ENCODE measurements around the gene ANKRD12. TPM values are rescaled to one million over a fixed set of nuclear protein-coding genes. Genes with fewer than 3 reads are reported as not detected.

ANKRD12 gene
- total and polyA plus RNA-seq, 10 of the 15 experiments (the other 5 are each of a cell fraction or from before 2014, with no cell fraction given) = 5.9 to 45.7 (median 20.2) TPM

GRCh38 chr18:9196568-9196967, 60.0 kb downstream of the ANKRD12 start (continued):
- no peak for TF ChIP-seq NFYB (IDR thresholded peaks at IDR 0.05; ENCODE audit: insufficient read depth, low read depth, low read length)

GRCh38 chr18:9199681-9200080, 63.1 kb downstream of the ANKRD12 start:
- ChIA-PET SMC1A (ENCODE audit: uncharacterized antibody, unreplicated experiment) (no interaction called here), RAD21 (ENCODE audit: unreplicated experiment) (no interaction called here), CTCF (no interaction called here), POLR2A (no interaction called here)
- Histone ChIP-seq H3K27ac (ENCODE audit: control insufficient read depth, insufficient read depth) (no peak overlapping the region), H2AFZ (ENCODE audit: control insufficient read depth, low read depth, low read length) (no peak overlapping the region), H3K4me1 (ENCODE audit: control insufficient read depth, insufficient read depth, low read length) (no peaks in the 10 kb centered on the region), H3K79me2 (ENCODE audit: control insufficient read depth, insufficient read depth, low read length) (no peaks in the 10 kb centered on the region), H3K4me2 (ENCODE audit: control insufficient read depth, insufficient read depth) (no peak overlapping the region), H3K27me3 (replicated peaks in 1 of 2; ENCODE audit: control insufficient read depth in 2 of 2, insufficient read depth in 2 of 2, low read length in 1 of 2) (no peaks in the 10 kb centered on the region), H4K20me1 (ENCODE audit: control insufficient read depth, insufficient read depth) (no peaks in the 10 kb centered on the region), H3K9me3 (replicated peaks; ENCODE audit: control insufficient read depth, insufficient read depth, low read length) (no peaks in the 10 kb centered on the region), H3K4me3 (no peak overlapping the region), H3K36me3 (ENCODE audit: control insufficient read depth in 2 of 2, insufficient read depth in 2 of 2, low read length in 1 of 2) (peaks cover 0 to 10% of the 10 kb centered on the region in 2 experiments; a peak in 2 of 4 replicates), H3K9ac (ENCODE audit: control insufficient read depth, insufficient read depth, low read length) (no peak overlapping the region)
- in situ Hi-C loops (cut with MboI) (no loop called here), intact Hi-C loops (cut with micrococcal nuclease; ENCODE audit: unreplicated experiment) (loop anchor here (2.0 kb wide), 2 partner anchors 19 to 23 kb away; no protein-coding TSS in a partner anchor)
- DNase-seq (ENCODE audit: low read depth, low spot score) = no peak
- no peak for FAIRE-seq
- no peak for ATAC-seq
- no TSS peak for BruUV-seq (replicated peaks)
- TF ChIP-seq POLR2A (IDR thresholded peaks at IDR 0.05; ENCODE audit: low read depth, low read length) (no peak), EGR1 (IDR thresholded peaks at IDR 0.05; ENCODE audit: borderline replicate concordance in 1 of 2, low read depth in 2 of 2, low read length in 2 of 2) (no peak), USF1 (IDR thresholded peaks at IDR 0.05; ENCODE audit: borderline replicate concordance, extremely low read length, insufficient read depth, low read depth, low read length) (no peak), PBX3 (IDR thresholded peaks at IDR 0.05; ENCODE audit: insufficient replicate concordance, low read depth, low read length) (no peak), RBBP5 (conservative IDR thresholded peaks at IDR 0.05) (no peak), SUZ12 (IDR thresholded peaks at IDR 0.05; ENCODE audit: unreplicated experiment) (no peak), MAX (IDR thresholded peaks at IDR 0.05; ENCODE audit: low read depth, low read length) (no peak), MYB (IDR thresholded peaks at IDR 0.05; ENCODE audit: borderline replicate concordance, low read depth, low read length) (no peak), ZBTB33 (IDR thresholded peaks at IDR 0.05) (no peak), KAT2A (conservative IDR thresholded peaks at IDR 0.05; ENCODE audit: control insufficient read depth, low read depth, low read length) (no peak), CREM (IDR thresholded peaks at IDR 0.05; ENCODE audit: low read depth) (no peak), GATAD2B (conservative IDR thresholded peaks at IDR 0.05; ENCODE audit: low read depth) (no peak), SMAD5 (IDR thresholded peaks at IDR 0.05; ENCODE audit: low read depth) (no peak), JUNB (IDR thresholded peaks at IDR 0.05) (no peak)

Data from GM12878 (cell line).